ENCODE measurements around the gene HSPA12A. TPM values are rescaled to one million over a fixed set of nuclear protein-coding genes. Genes with fewer than 3 reads are reported as not detected.
"Not testable (repeated sequence)": the region's sequence is repeated elsewhere in the genome, so short reads cannot be mapped to it uniquely, and the experiment has no call there.

HSPA12A gene
- total RNA-seq, 2 experiments from 2014 or later, result 0.08 TPM; not detected in 1

GRCh38 chr10:116712989-116713543, 29.3 kb downstream of the HSPA12A start:
- DNase-seq, result no peak
- Mint-ChIP-seq H3K9me3 (no peaks in the 10 kb centered on the region), H3K4me3 (no peak overlapping the region), H3K4me1 (no peaks in the 10 kb centered on the region), H3K27ac (no peak overlapping the region), H3K36me3 (ENCODE audit: low read depth) (no peaks in the 10 kb centered on the region), H3K27me3 (peaks cover 70% of the 10 kb centered on the region)
- POLR2A ChIA-PET, result no interaction called here
- CTCF ChIA-PET, result interaction anchor here (0.6 kb wide), 1 partner anchor 185 kb away, joined by 3 read pairs; no protein-coding TSS in a partner anchor

GRCh38 chr10:116712519-116712918, 29.8 kb downstream of the HSPA12A start:
- ChIA-PET CTCF (no interaction called here), POLR2A (no interaction called here)
- DNase-seq, result no peak

GRCh38 chr10:116711803-116712202, 30.6 kb downstream of the HSPA12A start:
- H3K27ac Mint-ChIP-seq; H3K36me3 Mint-ChIP-seq (ENCODE audit: low read depth); DNase-seq; H3K9me3 Mint-ChIP-seq; POLR2A ChIA-PET; H3K4me1 Mint-ChIP-seq; H3K4me3 Mint-ChIP-seq: not testable (repeated sequence)
- CTCF ChIA-PET, result interaction anchor here (1.0 kb wide), 1 partner anchor 77 kb away, joined by 3 read pairs; no protein-coding TSS in a partner anchor
- peaks cover 58% of the 10 kb centered on the region for H3K27me3 Mint-ChIP-seq

More at GRCh38 chr10:116712519-116712918, 29.8 kb downstream of the HSPA12A start:
- no peaks in the 10 kb centered on the region for H3K4me1 Mint-ChIP-seq
- H3K9me3 Mint-ChIP-seq, result no peaks in the 10 kb centered on the region
- H3K36me3 Mint-ChIP-seq (ENCODE audit: low read depth), result no peaks in the 10 kb centered on the region
- no peak overlapping the region for H3K27ac Mint-ChIP-seq
- no peak overlapping the region for H3K4me3 Mint-ChIP-seq
- peaks cover 64% of the 10 kb centered on the region for H3K27me3 Mint-ChIP-seq

GRCh38 chr10:116710076-116710475, 32.3 kb downstream of the HSPA12A start:
- H3K4me3 Mint-ChIP-seq, result no peak overlapping the region
- H3K27ac Mint-ChIP-seq, result no peak overlapping the region
- no peak for DNase-seq
- H3K36me3 Mint-ChIP-seq (ENCODE audit: low read depth), result no peaks in the 10 kb centered on the region
- peaks cover 45% of the 10 kb centered on the region for H3K27me3 Mint-ChIP-seq
- POLR2A ChIA-PET, result no interaction called here
- no peaks in the 10 kb centered on the region for H3K9me3 Mint-ChIP-seq
- H3K4me1 Mint-ChIP-seq, result no peaks in the 10 kb centered on the region
- CTCF ChIA-PET, result no interaction called here

GRCh38 chr10:116708877-116709276, 33.5 kb downstream of the HSPA12A start:
- DNase-seq, result no peak
- Mint-ChIP-seq H3K4me1 (no peaks in the 10 kb centered on the region), H3K4me3 (no peak overlapping the region), H3K9me3 (no peaks in the 10 kb centered on the region), H3K27me3 (peaks cover 36% of the 10 kb centered on the region), H3K36me3 (ENCODE audit: low read depth) (no peaks in the 10 kb centered on the region), H3K27ac (no peak overlapping the region)
- POLR2A ChIA-PET, result no interaction called here
- CTCF ChIA-PET, result no interaction called here

- ChIA-PET CTCF (no interaction called here), POLR2A (no interaction called here)
- Mint-ChIP-seq H3K4me3 (no peak overlapping the region), H3K4me1 (no peaks in the 10 kb centered on the region), H3K36me3 (ENCODE audit: low read depth) (no peaks in the 10 kb centered on the region), H3K27me3 (peaks cover 32% of the 10 kb centered on the region), H3K9me3 (no peaks in the 10 kb centered on the region), H3K27ac (no peak overlapping the region)
- DNase-seq, result no peak
Measured at GRCh38 chr10:116708391-116708821, 34.0 kb downstream of the HSPA12A start.

DNA sequence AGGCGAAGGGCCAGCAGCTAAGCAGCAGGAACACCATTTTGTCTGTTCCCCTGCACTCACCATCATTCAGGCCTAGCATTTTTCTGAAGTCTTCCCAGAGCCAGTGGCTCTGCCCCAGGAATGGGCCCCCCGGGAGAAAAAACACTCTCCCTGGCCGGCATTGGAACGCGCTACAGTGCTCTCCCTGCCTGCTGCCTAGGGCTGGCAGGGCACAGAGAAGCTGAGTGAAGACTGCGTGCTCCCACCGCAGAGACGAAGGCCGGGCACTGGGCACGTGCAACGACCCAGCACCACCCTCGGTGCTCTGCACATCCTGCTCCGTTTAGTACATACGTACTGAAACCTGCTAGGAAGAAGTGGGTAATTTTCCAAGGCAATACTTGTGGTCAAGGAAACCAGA, 34.4 kb downstream of the HSPA12A start:
- H3K9me3 Mint-ChIP-seq, result no peaks in the 10 kb centered on the region
- POLR2A ChIA-PET, result no interaction called here
- no peak overlapping the region for H3K4me3 Mint-ChIP-seq
- H3K27ac Mint-ChIP-seq, result no peak overlapping the region
- H3K27me3 Mint-ChIP-seq, result peaks cover 30% of the 10 kb centered on the region
- H3K36me3 Mint-ChIP-seq (ENCODE audit: low read depth), result no peaks in the 10 kb centered on the region
- DNase-seq, result no peak
- H3K4me1 Mint-ChIP-seq, result no peaks in the 10 kb centered on the region
- CTCF ChIA-PET, result no interaction called here

DNA sequence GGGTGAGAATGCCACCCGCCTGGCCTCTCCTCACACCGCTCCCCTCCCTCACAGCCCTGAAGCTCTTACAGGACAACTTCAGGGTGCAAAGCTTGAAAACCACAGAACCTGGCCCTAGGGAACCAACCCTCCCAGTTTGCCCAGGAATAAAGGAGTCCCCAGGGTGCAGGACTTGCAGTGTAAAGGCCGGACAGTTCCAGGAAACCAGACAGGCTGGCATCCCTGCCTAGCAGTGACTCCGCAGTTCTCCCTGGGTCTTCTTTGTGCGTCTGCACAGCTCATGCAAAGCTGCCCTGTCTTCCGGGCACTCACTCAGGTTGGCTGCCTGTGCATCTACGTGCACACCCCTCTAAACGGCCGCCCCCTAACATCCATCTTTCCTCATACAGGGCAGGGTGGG, 36.1 kb downstream of the HSPA12A start:
- H3K9me3 Mint-ChIP-seq, result no peaks in the 10 kb centered on the region

DNA sequence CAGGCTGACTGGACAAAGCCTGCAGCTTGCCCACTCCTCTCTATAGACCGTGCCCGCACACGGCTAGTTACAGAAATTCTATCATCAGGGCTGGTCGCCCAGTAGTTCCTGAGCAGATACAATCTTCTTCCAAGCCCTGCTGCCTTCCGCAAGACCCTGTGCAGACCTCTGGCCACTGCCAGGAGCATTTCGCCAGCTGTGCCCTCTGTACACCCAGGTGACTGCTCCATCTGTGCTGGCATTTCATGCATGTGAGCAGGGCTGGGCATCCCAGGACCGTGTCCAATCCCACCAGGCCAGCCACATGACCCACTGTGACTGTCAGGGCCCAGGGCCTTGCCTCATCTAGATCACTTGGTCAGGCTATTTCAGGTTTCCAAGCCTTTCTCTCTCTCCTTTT, 36.9 kb downstream of the HSPA12A start:
- Mint-ChIP-seq H3K36me3 (ENCODE audit: low read depth) (no peaks in the 10 kb centered on the region), H3K4me3 (no peak overlapping the region), H3K4me1 (no peaks in the 10 kb centered on the region), H3K9me3 (no peaks in the 10 kb centered on the region), H3K27me3 (peaks cover 19% of the 10 kb centered on the region), H3K27ac (no peak overlapping the region)
- CTCF ChIA-PET, result interaction anchor here (0.6 kb wide), 1 partner anchor 1228 kb away, joined by 3 read pairs; no protein-coding TSS in a partner anchor
- POLR2A ChIA-PET, result no interaction called here
- no peak for DNase-seq

More for the DNA sequence above, 36.1 kb downstream of the HSPA12A start:
- ChIA-PET POLR2A (no interaction called here), CTCF (no interaction called here)
- no peaks in the 10 kb centered on the region for H3K36me3 Mint-ChIP-seq (ENCODE audit: low read depth)
- no peak overlapping the region for H3K27ac Mint-ChIP-seq
- H3K4me3 Mint-ChIP-seq, result no peak overlapping the region
- H3K4me1 Mint-ChIP-seq, result no peaks in the 10 kb centered on the region
- H3K27me3 Mint-ChIP-seq, result peaks cover 26% of the 10 kb centered on the region
- DNase-seq, result no peak

DNA sequence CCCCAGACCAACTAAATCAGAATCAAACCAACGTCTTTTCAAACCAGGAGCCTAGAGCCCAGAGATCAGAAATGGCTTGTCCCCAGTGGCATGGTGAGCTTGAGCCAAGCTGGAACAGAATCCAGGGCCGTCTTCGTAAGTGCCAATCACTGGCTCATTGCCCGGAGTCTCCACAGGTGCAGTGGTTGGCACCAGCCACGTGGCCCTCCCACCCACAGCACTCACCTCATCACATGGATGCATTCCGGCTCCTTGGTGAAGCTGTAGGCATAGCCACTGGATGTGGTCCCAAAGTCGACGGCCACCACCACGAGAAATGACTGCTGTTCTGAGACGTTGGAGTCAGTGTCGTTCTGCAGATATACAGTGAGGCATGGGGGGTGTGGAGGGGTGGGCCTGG, 37.4 kb downstream of the HSPA12A start:
- H3K36me3 Mint-ChIP-seq (ENCODE audit: low read depth), result no peaks in the 10 kb centered on the region
- ChIA-PET CTCF (no interaction called here), POLR2A (no interaction called here)
- H3K27ac Mint-ChIP-seq, result no peak overlapping the region
- H3K4me1 Mint-ChIP-seq, result no peaks in the 10 kb centered on the region
- no peak for DNase-seq
- H3K4me3 Mint-ChIP-seq, result no peak overlapping the region
- H3K27me3 Mint-ChIP-seq, result peaks cover 17% of the 10 kb centered on the region
- H3K9me3 Mint-ChIP-seq, result no peaks in the 10 kb centered on the region

DNA sequence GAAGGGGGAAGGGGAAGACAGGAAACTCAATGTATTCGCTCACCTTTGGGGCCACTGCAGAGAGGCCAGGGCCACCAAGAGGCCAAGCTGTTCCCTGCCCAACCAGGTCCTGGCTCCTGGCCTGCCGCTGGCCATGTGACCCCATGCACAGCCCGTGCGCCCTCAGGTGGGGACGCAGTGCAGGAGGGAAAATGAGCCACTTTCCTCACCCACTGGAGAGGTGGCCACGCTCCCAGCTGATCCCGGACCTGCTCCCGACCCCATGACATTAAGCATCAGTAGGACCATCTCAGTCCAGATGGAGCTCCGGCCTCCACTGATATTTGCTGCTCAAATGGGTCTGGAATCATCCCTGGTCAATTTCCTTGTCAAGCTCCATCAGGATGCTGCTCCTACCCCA, 40.2 kb downstream of the HSPA12A start:
- no peak for DNase-seq
- Mint-ChIP-seq H3K27me3 (peaks cover 10% of the 10 kb centered on the region), H3K9me3 (no peaks in the 10 kb centered on the region), H3K36me3 (ENCODE audit: low read depth) (no peaks in the 10 kb centered on the region), H3K4me3 (no peak overlapping the region), H3K27ac (no peak overlapping the region), H3K4me1 (no peaks in the 10 kb centered on the region)
- ChIA-PET POLR2A (no interaction called here), CTCF (interaction anchor here (1.4 kb wide), 1 partner anchor 19 kb away, joined by 5 read pairs; no protein-coding TSS in a partner anchor)

DNA sequence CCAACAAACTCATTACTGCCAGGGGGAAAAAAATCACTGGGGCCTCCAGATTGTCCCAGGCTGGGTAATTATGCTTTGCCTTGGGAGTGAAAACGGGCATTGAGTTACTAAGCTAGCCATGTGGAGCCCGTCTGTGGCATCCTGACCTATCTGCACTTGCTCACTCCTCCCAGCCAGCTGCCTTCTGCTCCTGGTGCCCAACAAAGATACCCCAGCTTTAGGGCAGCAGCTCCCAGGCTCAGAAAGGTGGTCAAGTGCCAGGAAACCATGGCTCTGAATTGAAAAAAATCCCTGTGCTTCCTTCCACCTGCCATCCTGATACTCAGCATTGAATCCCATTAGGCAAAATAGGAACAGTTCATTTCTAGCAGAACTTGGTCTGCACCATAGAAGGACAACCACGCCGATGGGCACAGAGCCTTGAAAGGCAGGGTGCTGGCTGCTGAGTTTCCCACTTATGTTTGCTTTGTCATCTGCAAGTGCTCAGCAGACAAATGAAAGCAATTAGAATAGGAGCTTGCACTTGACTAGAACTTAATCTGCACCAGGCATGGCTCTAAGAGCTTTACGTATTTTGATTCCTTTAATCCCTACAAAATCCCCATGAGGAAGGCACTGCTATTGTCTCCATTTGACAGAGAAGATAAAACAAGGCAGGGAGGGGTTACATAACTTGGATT, 42.8 kb downstream of the HSPA12A start:
- CTCF ChIA-PET, result interaction anchor here (1.7 to 2.4 kb wide), 2 partner anchors 18 to 89 kb away, joined by 5 to 7 read pairs; no protein-coding TSS in a partner anchor
- Mint-ChIP-seq H3K36me3 (ENCODE audit: low read depth) (no peaks in the 10 kb centered on the region), H3K27ac (no peak overlapping the region), H3K4me1 (no peaks in the 10 kb centered on the region), H3K9me3 (no peaks in the 10 kb centered on the region), H3K4me3 (no peak overlapping the region), H3K27me3 (peaks cover 15% of the 10 kb centered on the region)
- no peak for DNase-seq
- POLR2A ChIA-PET, result no interaction called here

- DNase-seq, result no peak
- ChIA-PET CTCF (interaction anchor here (1.7 kb wide), 1 partner anchor 17 kb away, joined by 5 read pairs; no protein-coding TSS in a partner anchor), POLR2A (no interaction called here)
- no peak overlapping the region for H3K4me3 Mint-ChIP-seq
- no peak overlapping the region for H3K27ac Mint-ChIP-seq
- no peaks in the 10 kb centered on the region for H3K9me3 Mint-ChIP-seq
- no peaks in the 10 kb centered on the region for H3K36me3 Mint-ChIP-seq (ENCODE audit: low read depth)
- peaks cover 15% of the 10 kb centered on the region for H3K27me3 Mint-ChIP-seq
- no peaks in the 10 kb centered on the region for H3K4me1 Mint-ChIP-seq
Measured at GRCh38 chr10:116699049-116699448, 43.3 kb downstream of the HSPA12A start.

DNA sequence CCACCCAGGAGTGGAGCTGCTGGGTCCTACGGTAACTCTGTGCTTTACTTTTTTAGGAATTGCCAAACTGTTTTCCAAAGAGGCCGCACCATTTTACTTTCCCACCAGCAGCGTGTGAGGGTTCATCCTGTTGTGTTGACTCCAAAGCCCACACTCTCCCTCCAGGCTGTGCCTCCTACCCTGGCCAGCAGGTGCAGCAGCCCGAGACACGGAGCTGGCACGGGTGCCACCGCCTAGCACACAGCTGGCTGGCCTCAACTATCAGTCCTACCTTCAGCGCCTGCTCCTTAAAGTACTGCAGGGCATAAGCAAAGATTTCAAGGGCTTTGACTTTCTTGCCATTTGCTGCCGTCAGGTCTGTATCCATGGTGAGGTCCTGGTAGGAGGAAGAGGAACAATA, 44.0 kb downstream of the HSPA12A start:
- H3K4me3 Mint-ChIP-seq, result no peak overlapping the region
- no peak for DNase-seq
- H3K9me3 Mint-ChIP-seq, result no peaks in the 10 kb centered on the region
- POLR2A ChIA-PET, result no interaction called here
- H3K27ac Mint-ChIP-seq, result no peak overlapping the region
- peaks cover 16% of the 10 kb centered on the region for H3K27me3 Mint-ChIP-seq
- no peaks in the 10 kb centered on the region for H3K36me3 Mint-ChIP-seq (ENCODE audit: low read depth)
- CTCF ChIA-PET, result no interaction called here
- H3K4me1 Mint-ChIP-seq, result no peaks in the 10 kb centered on the region
